Type B pancreatic cell (in vitro differentiated cells): Measurements from ENCODE around the gene GRK5. TPM values are rescaled to one million over a fixed set of nuclear protein-coding genes. Genes with fewer than 3 reads are reported as not detected.
A peak's percentile ranks its signal among the peaks of the same experiment; 100 is the strongest.

Experiments
- DNase-seq: peaks from one replicate; pipeline ENCODE4 v3.0.0; 2021; ENCODE audit warnings: mixed read lengths; ENCODE audit not compliant: unreplicated experiment; ENCODE audit errors: extremely low spot score
- H3K27ac Mint-ChIP-seq: 2 replicates; pipeline ENCODE4 v1.8.0; 2021; ENCODE audit warnings: mild to moderate bottlenecking, mixed read lengths
- H3K27me3 Mint-ChIP-seq: 2 replicates; pipeline ENCODE4 v1.8.0; 2021; ENCODE audit warnings: mixed read lengths
- H3K36me3 Mint-ChIP-seq: 2 replicates; pipeline ENCODE4 v1.8.0; 2021; ENCODE audit warnings: mixed read lengths
- H3K4me1 Mint-ChIP-seq: one replicate; pipeline ENCODE4 v1.8.0; 2021; ENCODE audit warnings: mixed read lengths; ENCODE audit not compliant: unreplicated experiment
- H3K4me3 Mint-ChIP-seq: 2 replicates; pipeline ENCODE4 v1.8.0; 2021; ENCODE audit warnings: mild to moderate bottlenecking, mixed read lengths
- H3K9me3 Mint-ChIP-seq: 2 replicates; pipeline ENCODE4 v1.8.0; 2021; ENCODE audit warnings: mixed read lengths
- CTCF ChIP-seq: fragments of 200-600 bp; sonication (generic); conservative IDR thresholded peaks from 2 replicates; pipeline ENCODE4 v1.5.0; 2021; ENCODE audit warnings: antibody characterized with exemption, mild to moderate bottlenecking
- total RNA-seq: library from RNA; stranded (reverse); gene quantifications from 2 replicates; pipeline ENCODE4 v1.2.1, GENCODE V29; 2021; ENCODE audit warnings: low replicate concordance

GRK5 gene
- total RNA-seq, 1 donor from 2014 or later: 24.8 TPM

GRCh38 chr10:119279441-119279840 lies 72.1 kb downstream of the GRK5 start:
- no peak for DNase-seq

GRCh38 chr10:119281581-119282071 lies 74.3 kb downstream of the GRK5 start:
- peaks cover 1% of the 10 kb centered on the region for H3K27me3 Mint-ChIP-seq
- peaks cover 6% of the 10 kb centered on the region for H3K9me3 Mint-ChIP-seq
- DNase-seq: no peak
- no peak overlapping the region for H3K4me3 Mint-ChIP-seq
- no peak overlapping the region for H3K27ac Mint-ChIP-seq
- TF ChIP-seq CTCF: no peak
- H3K4me1 Mint-ChIP-seq: peaks cover 38% of the 10 kb centered on the region
- H3K36me3 Mint-ChIP-seq: peaks cover 6% of the 10 kb centered on the region

More at GRCh38 chr10:119279441-119279840, 72.1 kb downstream of the GRK5 start:
- TF ChIP-seq CTCF: no peak
- peaks cover 33% of the 10 kb centered on the region for H3K4me1 Mint-ChIP-seq
- peaks cover 6% of the 10 kb centered on the region for H3K36me3 Mint-ChIP-seq
- H3K27me3 Mint-ChIP-seq: no peaks in the 10 kb centered on the region
- H3K9me3 Mint-ChIP-seq: peaks cover 6% of the 10 kb centered on the region
- H3K27ac Mint-ChIP-seq: no peak overlapping the region
- H3K4me3 Mint-ChIP-seq: no peak overlapping the region

GRCh38 chr10:119282446-119282845 lies 75.1 kb downstream of the GRK5 start:
- no peak overlapping the region for H3K4me3 Mint-ChIP-seq
- H3K27ac Mint-ChIP-seq: no peak overlapping the region
- H3K27me3 Mint-ChIP-seq: peaks cover 3% of the 10 kb centered on the region
- DNase-seq: no peak
- H3K36me3 Mint-ChIP-seq: peaks cover 3% of the 10 kb centered on the region
- H3K4me1 Mint-ChIP-seq: peaks cover 42% of the 10 kb centered on the region
- H3K9me3 Mint-ChIP-seq: peaks cover 4% of the 10 kb centered on the region
- no peak for TF ChIP-seq CTCF

GRCh38 chr10:119283387-119283786 lies 76.0 kb downstream of the GRK5 start:
- no peak for TF ChIP-seq CTCF
- H3K27ac Mint-ChIP-seq: peak overlapping the region; percentile 13

GRCh38 chr10:119283818-119284217 lies 76.4 kb downstream of the GRK5 start:
- TF ChIP-seq CTCF: no peak
- H3K36me3 Mint-ChIP-seq: no peaks in the 10 kb centered on the region
- H3K27me3 Mint-ChIP-seq: peaks cover 3% of the 10 kb centered on the region
- H3K27ac Mint-ChIP-seq: peak overlapping the region; percentile 13
- no peak for DNase-seq
- peaks cover 53% of the 10 kb centered on the region for H3K4me1 Mint-ChIP-seq
- no peak overlapping the region for H3K4me3 Mint-ChIP-seq
- no peaks in the 10 kb centered on the region for H3K9me3 Mint-ChIP-seq

More at GRCh38 chr10:119283387-119283786, 76.0 kb downstream of the GRK5 start:
- no peak for DNase-seq
- Mint-ChIP-seq H3K4me1 (peaks cover 49% of the 10 kb centered on the region), H3K9me3 (no peaks in the 10 kb centered on the region), H3K36me3 (no peaks in the 10 kb centered on the region), H3K27me3 (peaks cover 3% of the 10 kb centered on the region), H3K4me3 (no peak overlapping the region)

GRCh38 chr10:119284679-119285096 lies 77.3 kb downstream of the GRK5 start:
- H3K27me3 Mint-ChIP-seq: peaks cover 3% of the 10 kb centered on the region
- H3K4me3 Mint-ChIP-seq: no peak overlapping the region
- H3K36me3 Mint-ChIP-seq: no peaks in the 10 kb centered on the region
- peak overlapping the region; percentile 69 for H3K27ac Mint-ChIP-seq
- peaks cover 56% of the 10 kb centered on the region for H3K4me1 Mint-ChIP-seq
- no peaks in the 10 kb centered on the region for H3K9me3 Mint-ChIP-seq
- DNase-seq: no peak
- TF ChIP-seq CTCF: no peak
